ENCODE measurements around the gene RPL31. TPM values are rescaled to one million over a fixed set of nuclear protein-coding genes. Genes with fewer than 3 reads are reported as not detected.

Gene RPL31
- total and polyA plus RNA-seq, 2 donors (not counting 1 experiment from before 2014, with no cell fraction given) = 1,159 to 2,636 TPM

- Histone ChIP-seq H3K4me3 (replicated peaks in 1 of 4; ENCODE audit: control extremely low read depth in 1 of 4, insufficient read depth in 1 of 4, low read depth in 3 of 4, low read length in 4 of 4) (no peak overlapping the region), H3K4me2 (ENCODE audit: extremely low read depth, insufficient read depth, low read length) (no peak overlapping the region), H3K4me1 (ENCODE audit: control insufficient read depth, extremely low read depth, insufficient read depth, low read length) (peaks cover 12% of the 10 kb centered on the region), H3K27ac (ENCODE audit: insufficient read depth, low read length) (no peak overlapping the region), H2AFZ (ENCODE audit: low read length) (no peak overlapping the region), H3K79me2 (ENCODE audit: control insufficient read depth, insufficient read depth, low read length) (peaks cover 29% of the 10 kb centered on the region), H3K9ac (ENCODE audit: insufficient read depth, low read length) (no peak overlapping the region), H3K9me3 (ENCODE audit: control insufficient read depth, insufficient read depth, low read depth, low read length) (no peaks in the 10 kb centered on the region), H4K20me1 (ENCODE audit: control insufficient read depth, extremely low read depth, insufficient read depth, low read length) (no peaks in the 10 kb centered on the region), H3K27me3 (ENCODE audit: control insufficient read depth, insufficient read depth, low read length) (no peaks in the 10 kb centered on the region), H3K36me3 (ENCODE audit: control insufficient read depth, insufficient read depth, low read length) (peaks cover 9% of the 10 kb centered on the region)
- no peak for DNase-seq (ENCODE audit: low read depth in 2 of 2)
- no peak for TF ChIP-seq EZH2 (IDR thresholded peaks at IDR 0.05; ENCODE audit: low read length, missing control alignments)
- TF ChIP-seq CTCF (conservative IDR thresholded peaks at IDR 0.05 in 1 of 2, IDR thresholded peaks at IDR 0.05 in 1 of 2; ENCODE audit: low read depth in 1 of 2, low read length in 2 of 2) = no peak
Measured at GRCh38 chr2:100999995-101000394, 2.1 kb upstream of the RPL31 start.

- peak overlapping the region; percentile 59 for H3K4me2 ChIP-seq (ENCODE audit: extremely low read depth, insufficient read depth, low read length)
- peak in 1 of 2 donors; percentile 14 for DNase-seq (ENCODE audit: low read depth in 2 of 2)
- H2AFZ ChIP-seq (ENCODE audit: low read length) = no peak overlapping the region
- peaks cover 14% of the 10 kb centered on the region for H3K36me3 ChIP-seq (ENCODE audit: control insufficient read depth, insufficient read depth, low read length)
- peaks cover 12% of the 10 kb centered on the region for H3K4me1 ChIP-seq (ENCODE audit: control insufficient read depth, extremely low read depth, insufficient read depth, low read length)
- H4K20me1 ChIP-seq (ENCODE audit: control insufficient read depth, extremely low read depth, insufficient read depth, low read length) = no peaks in the 10 kb centered on the region
- H3K9me3 ChIP-seq (ENCODE audit: control insufficient read depth, insufficient read depth, low read depth, low read length) = no peaks in the 10 kb centered on the region
- H3K4me3 ChIP-seq (replicated peaks in 1 of 4; ENCODE audit: control extremely low read depth in 1 of 4, insufficient read depth in 1 of 4, low read depth in 3 of 4, low read length in 4 of 4) = peak overlapping the region; percentile 83 to 98 (median 92)
- H3K27ac ChIP-seq (ENCODE audit: insufficient read depth, low read length) = peak overlapping the region; percentile 89
- peak overlapping the region; percentile 93 for H3K9ac ChIP-seq (ENCODE audit: insufficient read depth, low read length)
- H3K79me2 ChIP-seq (ENCODE audit: control insufficient read depth, insufficient read depth, low read length) = peaks cover 37% of the 10 kb centered on the region
- no peak for TF ChIP-seq CTCF (conservative IDR thresholded peaks at IDR 0.05 in 1 of 2, IDR thresholded peaks at IDR 0.05 in 1 of 2; ENCODE audit: low read depth in 1 of 2, low read length in 2 of 2)
- TF ChIP-seq EZH2 (IDR thresholded peaks at IDR 0.05; ENCODE audit: low read length, missing control alignments) = no peak
- no peaks in the 10 kb centered on the region for H3K27me3 ChIP-seq (ENCODE audit: control insufficient read depth, insufficient read depth, low read length)
Measured at GRCh38 chr2:101002562-101003277, 631 bp downstream of the RPL31 start.

- Histone ChIP-seq H2AFZ (ENCODE audit: low read length) (no peak overlapping the region), H3K27me3 (ENCODE audit: control insufficient read depth, insufficient read depth, low read length) (no peaks in the 10 kb centered on the region), H3K4me2 (ENCODE audit: extremely low read depth, insufficient read depth, low read length) (peak overlapping the region; percentile 59), H3K9ac (ENCODE audit: insufficient read depth, low read length) (peak overlapping the region; percentile 93), H3K4me3 (replicated peaks in 1 of 4; ENCODE audit: control extremely low read depth in 1 of 4, insufficient read depth in 1 of 4, low read depth in 3 of 4, low read length in 4 of 4) (peak overlapping the region; percentile 83 to 98 (median 92)), H3K27ac (ENCODE audit: insufficient read depth, low read length) (peak overlapping the region; percentile 89), H3K4me1 (ENCODE audit: control insufficient read depth, extremely low read depth, insufficient read depth, low read length) (peaks cover 12% of the 10 kb centered on the region), H3K9me3 (ENCODE audit: control insufficient read depth, insufficient read depth, low read depth, low read length) (no peaks in the 10 kb centered on the region), H3K36me3 (ENCODE audit: control insufficient read depth, insufficient read depth, low read length) (peaks cover 14% of the 10 kb centered on the region), H3K79me2 (ENCODE audit: control insufficient read depth, insufficient read depth, low read length) (peaks cover 37% of the 10 kb centered on the region), H4K20me1 (ENCODE audit: control insufficient read depth, extremely low read depth, insufficient read depth, low read length) (no peaks in the 10 kb centered on the region)
- no peak for TF ChIP-seq EZH2 (IDR thresholded peaks at IDR 0.05; ENCODE audit: low read length, missing control alignments)
- TF ChIP-seq CTCF (conservative IDR thresholded peaks at IDR 0.05 in 1 of 2, IDR thresholded peaks at IDR 0.05 in 1 of 2; ENCODE audit: low read depth in 1 of 2, low read length in 2 of 2) = no peak
- no peak for DNase-seq (ENCODE audit: low read depth in 2 of 2)
Measured at GRCh38 chr2:101003278-101003775, 1.2 kb downstream of the RPL31 start.

Measured in fibroblast of lung (primary cell).